Caki2 (cell line): ENCODE data around the gene LGALS4. TPM values are rescaled to one million over a fixed set of nuclear protein-coding genes. Genes with fewer than 3 reads are reported as not detected.
"Not testable (repeated sequence)": the region's sequence is repeated elsewhere in the genome, so short reads cannot be mapped to it uniquely, and the experiment has no call there.

Experiments used
- DNase-seq: peaks from one replicate; pipeline ENCODE4 v3.0.0-alpha.2; 2015; ENCODE audit warnings: low read depth
- in situ Hi-C: cut with HindIII; loops from 2 replicates; pipeline ENCODE4 v1.10.0; 2016; ENCODE audit warnings: low sequenced_read_pairs, low pct_unique_long_range_greater_than_20kb, mixed read lengths
- total RNA-seq: library from RNA; depleted of rRNA; stranded (reverse); fragments of >200 nt; shearing (Covaris generic); gene quantifications from 2 replicates; pipeline ENCODE4 v1.2.3, GENCODE V29; 2014; ENCODE audit warnings: low replicate concordance; rRNA removed

Gene LGALS4
- total RNA-seq, 1 experiment from 2014 or later: not detected

- peak; percentile 95 for DNase-seq
- in situ Hi-C loops: no loop called here
These were observed 48.9 kb downstream of the LGALS4 start for GRCh38 chr19:38763795-38764220.

- in situ Hi-C loops, DNase-seq: not testable (repeated sequence)
These were observed 50.8 kb downstream of the LGALS4 start for GRCh38 chr19:38761884-38762389.

- in situ Hi-C loops, DNase-seq: not testable (repeated sequence)
These were observed 51.8 kb downstream of the LGALS4 start for GRCh38 chr19:38760805-38761517.

- DNase-seq: no peak
- in situ Hi-C loops: no loop called here
These were observed 53.1 kb downstream of the LGALS4 start for GRCh38 chr19:38759590-38760003.

- in situ Hi-C loops: not testable (repeated sequence)
These were observed 58.5 kb downstream of the LGALS4 start for GRCh38 chr19:38754196-38754595.

GRCh38 chr19:38753783-38754182 is 59.0 kb downstream of the LGALS4 start:
- DNase-seq, in situ Hi-C loops: not testable (repeated sequence)

More at GRCh38 chr19:38754196-38754595, 58.5 kb downstream of the LGALS4 start:
- not testable (repeated sequence) for DNase-seq

Other genes with a start within 250 kb of the LGALS4 start
- gene MAP4K1, start 195.0 kb downstream of the LGALS4 start, total RNA-seq: 1.3 and 1.6 TPM in 2 replicates
- 642 and 878 TPM in 2 replicates for gene EIF3K, start 193.8 kb downstream of the LGALS4 start, total RNA-seq
- 872 and 922 TPM in 2 replicates for gene ACTN4, start 165.3 kb downstream of the LGALS4 start, total RNA-seq
- gene CAPN12, start 68.5 kb downstream of the LGALS4 start, total RNA-seq: 0.46 and 2.3 TPM in 2 replicates
- gene LGALS7, start 39.4 kb downstream of the LGALS4 start, total RNA-seq: not detected in 2 replicates
- not detected in 2 replicates for gene LGALS7B, start 23.7 kb downstream of the LGALS4 start, total RNA-seq
- 241 and 276 TPM in 2 replicates for gene ECH1, start 18.8 kb upstream of the LGALS4 start, total RNA-seq
- 501 and 509 TPM in 2 replicates for gene HNRNPL, start 37.0 kb upstream of the LGALS4 start, total RNA-seq
- gene RINL, start 65.3 kb upstream of the LGALS4 start, total RNA-seq: 9.9 and 12.6 TPM in 2 replicates
- gene SIRT2, start 86.7 kb upstream of the LGALS4 start, total RNA-seq: 53.9 and 58.1 TPM in 2 replicates
- 48.3 and 50.3 TPM in 2 replicates for gene NFKBIB, start 87.0 kb upstream of the LGALS4 start, total RNA-seq
- gene CCER2, start 99.2 kb upstream of the LGALS4 start, total RNA-seq: 1.0 TPM in 1 of 2 replicates, not detected in the other
- 46.3 and 77.4 TPM in 2 replicates for gene SARS2, start 117.8 kb upstream of the LGALS4 start, total RNA-seq
- gene MRPS12, start 118.0 kb upstream of the LGALS4 start, total RNA-seq: 184 and 200 TPM in 2 replicates
- gene FBXO17, start 162.8 kb upstream of the LGALS4 start, total RNA-seq: 129 and 142 TPM in 2 replicates
- 28.1 and 50.7 TPM in 2 replicates for gene FBXO27, start 219.6 kb upstream of the LGALS4 start, total RNA-seq